ENCODE measurements around the gene RMDN2.

RMDN2 gene, protein sequence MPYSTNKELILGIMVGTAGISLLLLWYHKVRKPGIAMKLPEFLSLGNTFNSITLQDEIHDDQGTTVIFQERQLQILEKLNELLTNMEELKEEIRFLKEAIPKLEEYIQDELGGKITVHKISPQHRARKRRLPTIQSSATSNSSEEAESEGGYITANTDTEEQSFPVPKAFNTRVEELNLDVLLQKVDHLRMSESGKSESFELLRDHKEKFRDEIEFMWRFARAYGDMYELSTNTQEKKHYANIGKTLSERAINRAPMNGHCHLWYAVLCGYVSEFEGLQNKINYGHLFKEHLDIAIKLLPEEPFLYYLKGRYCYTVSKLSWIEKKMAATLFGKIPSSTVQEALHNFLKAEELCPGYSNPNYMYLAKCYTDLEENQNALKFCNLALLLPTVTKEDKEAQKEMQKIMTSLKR

DNA sequence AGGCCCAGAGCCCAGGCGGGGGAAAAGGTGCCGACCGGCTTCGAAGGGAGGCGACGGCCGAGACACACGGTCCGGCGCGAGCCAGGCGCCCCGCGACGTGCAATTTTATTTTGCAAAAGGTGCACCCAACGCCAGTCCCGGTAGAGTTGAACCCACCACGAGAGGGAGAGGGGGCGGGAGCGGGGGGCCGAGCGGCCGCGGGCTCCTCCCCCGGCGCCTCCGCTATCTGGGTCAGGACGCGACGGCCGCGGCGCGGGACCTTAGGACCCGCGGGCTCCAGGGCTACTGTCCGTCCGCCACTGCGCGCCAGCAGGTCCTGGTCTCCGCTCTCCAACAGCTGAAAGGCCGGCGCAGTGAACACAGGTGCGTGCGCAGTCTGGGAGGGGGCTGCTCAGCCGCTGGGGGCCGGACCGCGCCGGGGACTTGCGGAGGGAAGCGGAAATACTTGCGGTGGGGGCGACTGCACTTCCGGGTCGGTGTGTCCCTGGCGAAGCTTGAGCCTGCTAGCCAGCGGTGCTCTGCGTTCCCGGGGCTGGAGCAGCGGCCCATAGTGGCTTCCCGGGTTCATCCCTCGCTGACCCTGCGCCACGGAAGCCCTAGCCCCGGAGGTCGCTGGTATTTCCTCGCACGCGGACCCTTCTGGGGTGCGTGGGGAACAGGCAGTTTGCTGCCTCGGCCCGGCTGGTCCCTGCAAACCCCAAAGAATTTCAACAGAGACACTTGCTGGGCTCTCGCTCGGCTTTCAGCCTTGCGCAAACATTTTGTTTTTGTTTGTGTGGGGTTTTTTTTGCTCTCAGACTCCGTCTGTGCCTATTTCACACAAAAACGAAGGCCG is at the start of gene RMDN2:
Gene RMDN2, plus strand, starts transcription at position 225 of the 835 bp plus-strand sequence. CDS start 3,991 bp downstream, outside the sequence.
- peak; percentile 59 to 70 (median 68) for DNase-seq (ENCODE audit: low read depth in 2 of 3, low spot score in 2 of 3)

DNA sequence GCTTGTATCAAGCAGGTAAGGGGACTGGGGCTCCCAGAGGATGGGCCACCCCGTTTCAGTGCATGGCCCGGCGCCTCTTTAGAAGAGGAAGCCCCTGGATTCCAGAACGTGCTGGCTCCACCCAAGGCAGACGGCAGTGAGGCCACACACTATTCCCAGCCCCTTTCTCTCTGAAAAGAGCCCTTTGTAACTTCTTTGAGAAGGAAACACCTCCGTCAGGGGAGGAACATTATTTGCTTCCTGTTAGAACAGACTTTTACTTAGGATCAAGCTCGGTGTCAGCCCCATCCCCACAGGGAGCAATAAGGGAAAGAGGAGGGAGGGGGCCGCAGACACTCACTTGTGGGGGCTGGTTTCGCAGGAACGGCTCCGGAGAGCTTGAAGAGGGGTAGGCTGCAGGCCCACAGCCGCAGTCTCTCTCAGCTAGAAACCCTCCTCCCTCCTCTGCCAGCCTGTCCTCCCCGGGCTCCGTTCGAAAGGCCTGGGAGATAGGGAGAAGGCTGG is 49.6 kb upstream of the RMDN2 start:
- DNase-seq (ENCODE audit: low read depth in 2 of 3, low spot score in 2 of 3) = no peak

DNA sequence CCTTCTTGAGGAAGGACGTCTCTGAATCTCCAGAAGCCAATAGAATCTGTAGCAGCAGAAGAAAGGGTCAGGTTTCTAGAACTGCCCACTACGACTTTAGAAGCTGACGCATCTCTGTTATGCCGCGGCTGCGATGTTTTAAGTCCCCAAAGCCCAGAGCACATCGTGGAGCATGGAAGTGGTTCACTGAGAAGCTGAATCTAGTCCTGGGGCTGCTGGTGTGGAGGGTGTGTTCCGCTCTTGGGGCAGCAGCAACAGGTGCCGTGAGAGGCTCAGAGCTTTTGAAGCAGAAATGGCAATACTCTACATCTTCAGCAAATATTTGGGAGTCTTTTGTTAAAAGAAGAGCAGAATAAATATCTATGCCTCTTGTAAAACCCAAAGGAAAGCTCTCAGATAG is 48.9 kb upstream of the RMDN2 start:
- DNase-seq (ENCODE audit: low read depth in 2 of 3, low spot score in 2 of 3) = no peak

DNA sequence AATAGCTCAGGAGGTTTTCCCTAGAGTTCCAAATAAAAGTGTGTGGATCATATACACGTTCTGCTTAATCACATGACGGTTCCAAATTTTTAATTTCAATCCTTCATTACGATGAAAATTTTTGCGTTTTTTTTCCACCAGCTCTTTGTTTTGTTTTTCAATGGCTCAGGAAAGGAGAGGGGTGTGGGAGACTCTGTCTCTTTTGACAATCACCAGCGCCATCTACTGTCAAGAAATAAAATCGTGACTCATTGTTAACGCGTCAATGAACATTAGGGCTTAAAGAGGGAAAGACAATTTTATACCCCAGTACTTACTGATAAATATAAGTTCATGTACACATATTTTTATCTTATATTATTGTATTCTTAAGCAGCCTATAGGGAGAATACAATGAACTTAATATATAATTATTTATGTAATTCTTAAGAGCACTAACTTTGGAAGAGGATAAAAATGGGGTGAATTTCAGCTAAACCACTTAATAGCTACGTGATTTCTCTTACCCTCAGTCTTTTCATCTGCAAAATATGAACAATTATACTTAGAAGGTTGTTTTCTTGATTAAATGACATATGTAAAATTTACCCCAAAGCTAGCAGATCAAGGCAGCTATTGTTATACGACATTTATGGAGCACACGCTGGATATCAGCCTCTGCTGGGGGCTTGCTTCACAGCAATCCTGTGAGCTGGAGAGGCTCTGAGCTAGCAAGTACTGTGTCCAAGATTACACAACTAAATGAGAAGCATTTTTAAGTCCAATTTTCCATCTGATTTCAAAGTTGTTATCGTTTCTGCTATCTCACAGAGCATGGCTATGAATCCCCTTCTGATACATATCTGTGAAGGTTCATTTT is 47.4 kb upstream of the RMDN2 start:
- DNase-seq (ENCODE audit: low read depth in 2 of 3, low spot score in 2 of 3) = no peak

DNA sequence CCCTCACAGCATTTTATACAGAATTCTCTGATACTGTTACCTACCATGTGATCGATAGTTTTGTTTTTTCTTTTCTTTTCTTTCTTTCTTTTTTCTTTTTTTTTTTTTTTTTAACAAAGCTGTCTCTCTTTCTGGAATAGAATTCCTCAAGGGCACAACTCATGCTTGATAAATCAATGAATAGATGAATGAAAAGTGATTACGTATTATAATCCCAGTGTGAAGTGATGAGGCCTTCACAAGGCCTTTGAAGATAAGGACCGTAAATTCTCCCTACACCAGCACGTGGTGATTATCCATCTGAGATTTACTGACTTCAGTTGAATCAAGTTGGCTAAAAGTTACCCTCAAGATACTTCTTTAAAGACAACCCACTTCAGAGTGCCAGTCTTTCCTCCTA is 46.6 kb upstream of the RMDN2 start:
- no peak for DNase-seq (ENCODE audit: low read depth in 2 of 3, low spot score in 2 of 3)

DNA sequence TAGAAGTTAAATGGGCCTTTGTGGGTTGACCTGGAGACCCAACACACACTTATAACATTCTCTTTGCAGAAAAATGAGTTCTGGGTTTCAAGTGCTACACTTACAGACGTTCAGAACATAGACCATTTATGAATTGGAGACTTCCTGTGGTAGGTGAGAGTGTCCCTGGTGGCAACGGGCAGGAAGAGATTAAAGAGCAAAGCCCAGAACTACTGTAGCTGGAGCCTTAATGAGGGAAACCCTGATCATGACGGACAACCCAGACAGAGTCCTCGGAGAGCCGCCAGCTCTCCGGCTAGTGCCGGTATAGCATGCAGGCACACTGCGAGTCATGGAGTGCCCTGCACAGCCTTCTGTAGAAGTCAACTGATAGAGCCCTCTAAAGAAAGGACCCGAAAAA is 44.5 kb upstream of the RMDN2 start:
- no peak for DNase-seq (ENCODE audit: low read depth in 2 of 3, low spot score in 2 of 3)

DNA sequence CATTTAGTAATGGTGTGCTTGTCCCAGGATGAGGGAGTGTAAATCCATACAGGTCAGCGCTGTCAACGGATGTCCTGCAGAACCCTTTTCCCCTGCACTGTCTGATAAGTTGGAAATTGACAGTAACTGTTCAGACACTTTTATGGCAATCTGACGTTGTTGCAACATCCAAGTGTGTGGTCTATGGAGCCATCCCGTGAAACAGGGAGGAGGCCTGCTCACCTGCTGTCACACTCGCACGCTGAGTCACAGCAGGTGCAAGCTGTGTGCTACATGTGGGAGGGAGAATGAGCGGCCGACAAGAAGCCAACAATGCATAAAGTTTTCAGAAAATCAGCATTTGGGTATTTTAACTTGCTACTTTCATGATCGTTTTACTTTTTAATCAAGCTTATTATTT is 43.7 kb upstream of the RMDN2 start:
- no peak for DNase-seq (ENCODE audit: low read depth in 2 of 3, low spot score in 2 of 3)

DNA sequence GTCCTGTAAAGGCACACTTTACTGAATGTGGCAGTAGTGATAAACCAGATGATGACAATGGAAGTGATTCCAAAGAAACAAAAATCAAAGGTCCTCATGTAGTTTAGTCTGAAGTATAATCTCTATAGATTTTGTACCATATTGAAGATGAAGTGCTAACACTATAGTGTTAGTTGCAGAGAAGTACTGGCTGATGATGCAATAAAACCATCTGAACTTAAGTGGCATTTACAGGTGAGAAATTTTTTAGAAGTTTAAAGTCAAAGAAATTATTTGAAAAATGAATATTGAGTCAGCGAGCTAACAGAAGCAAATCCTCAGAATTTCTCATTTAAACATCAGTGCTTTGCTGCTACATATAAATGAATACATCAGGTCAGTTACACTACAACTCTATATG is 43.1 kb upstream of the RMDN2 start:
- no peak for DNase-seq (ENCODE audit: low read depth in 2 of 3, low spot score in 2 of 3)

DNA sequence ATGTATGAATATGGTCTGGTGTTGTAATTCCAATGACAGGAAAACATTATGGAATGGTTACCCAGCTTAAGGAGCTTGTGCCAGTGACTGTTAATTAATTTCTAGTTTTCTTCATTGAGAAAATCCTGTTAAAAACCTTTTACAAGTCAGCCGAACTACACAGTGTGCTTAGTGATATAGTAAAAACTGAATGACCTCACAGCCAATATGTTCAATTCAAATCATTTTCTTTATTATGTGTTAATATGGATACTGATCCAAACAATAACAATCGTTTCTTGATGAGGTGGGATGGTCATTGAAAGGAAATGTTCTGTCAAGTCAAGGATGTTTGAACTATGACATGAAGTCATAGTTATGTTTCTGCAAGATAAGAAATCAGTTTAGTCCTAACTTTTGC is 41.6 kb upstream of the RMDN2 start:
- no peak for DNase-seq (ENCODE audit: low read depth in 2 of 3, low spot score in 2 of 3)

DNA sequence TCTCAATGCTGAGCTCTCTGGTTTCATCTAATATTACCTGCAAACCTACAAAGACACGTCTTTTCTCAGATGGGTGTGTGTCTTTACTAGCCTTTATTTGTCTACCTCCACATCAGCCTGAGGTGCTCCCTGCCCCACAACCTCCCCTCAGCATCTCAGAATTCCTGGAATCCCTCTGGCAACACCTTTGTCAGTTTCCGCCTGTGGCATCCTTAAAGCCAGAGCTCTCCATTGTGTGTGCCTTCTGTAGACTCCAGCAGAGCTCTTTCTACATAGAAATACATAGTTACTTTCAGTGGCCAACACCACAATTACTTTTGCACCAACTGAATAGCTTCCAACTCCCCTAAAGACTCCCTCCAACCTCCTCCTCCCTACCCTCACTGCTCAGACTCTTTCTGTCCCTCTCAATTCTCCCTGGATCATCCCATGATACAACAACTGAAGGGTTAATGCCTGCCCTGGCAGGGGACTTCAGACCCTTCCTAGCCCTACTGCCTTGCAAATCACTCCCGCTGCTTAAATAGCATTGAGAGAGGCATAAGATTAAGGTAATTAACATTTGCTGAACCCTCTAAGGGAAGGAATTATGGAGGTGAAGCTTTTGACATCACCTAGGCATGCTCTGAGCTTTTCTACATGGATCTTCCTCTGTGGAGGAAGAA is 39.6 kb upstream of the RMDN2 start:
- DNase-seq (ENCODE audit: low read depth in 2 of 3, low spot score in 2 of 3) = no peak

DNA sequence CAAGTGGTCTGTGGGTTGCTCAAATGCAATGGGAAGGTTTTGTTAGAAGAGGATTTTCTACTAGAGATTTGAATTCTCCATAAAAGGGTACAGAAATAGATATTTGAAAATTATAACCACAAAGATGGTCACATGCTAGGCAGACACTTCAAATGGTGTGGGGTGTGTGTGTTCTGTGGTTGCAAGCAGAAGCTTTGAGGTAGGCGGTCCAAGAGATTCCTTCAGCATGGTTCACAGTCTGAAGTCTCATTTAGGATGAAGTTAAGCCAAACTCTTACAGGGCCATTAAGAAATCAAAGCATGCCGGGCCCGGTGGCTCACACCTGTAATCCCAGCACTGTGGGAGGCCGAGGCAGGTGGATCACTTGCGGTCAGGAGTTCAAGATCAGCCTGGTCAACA is 38.3 kb upstream of the RMDN2 start:
- DNase-seq (ENCODE audit: low read depth in 2 of 3, low spot score in 2 of 3) = no peak

DNA sequence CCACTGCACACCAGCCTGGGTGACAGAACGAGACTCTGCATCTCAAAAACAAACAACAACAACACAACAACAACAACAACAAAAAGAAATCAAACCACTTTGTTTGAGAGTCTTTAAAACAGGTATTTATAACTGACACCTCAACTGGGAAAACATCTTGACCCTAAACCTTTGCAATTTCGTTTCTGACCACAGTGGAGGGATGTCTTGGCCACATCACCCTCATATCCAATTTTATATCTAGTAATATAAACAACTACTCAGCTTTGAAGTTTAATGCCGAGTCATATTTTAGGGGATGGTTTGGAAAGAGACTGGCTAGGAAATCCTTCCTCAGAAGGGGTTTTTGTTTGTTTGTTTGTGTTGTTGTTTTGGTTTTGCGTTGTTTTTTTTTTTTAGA is 37.8 kb upstream of the RMDN2 start:
- no peak for DNase-seq (ENCODE audit: low read depth in 2 of 3, low spot score in 2 of 3)

DNA sequence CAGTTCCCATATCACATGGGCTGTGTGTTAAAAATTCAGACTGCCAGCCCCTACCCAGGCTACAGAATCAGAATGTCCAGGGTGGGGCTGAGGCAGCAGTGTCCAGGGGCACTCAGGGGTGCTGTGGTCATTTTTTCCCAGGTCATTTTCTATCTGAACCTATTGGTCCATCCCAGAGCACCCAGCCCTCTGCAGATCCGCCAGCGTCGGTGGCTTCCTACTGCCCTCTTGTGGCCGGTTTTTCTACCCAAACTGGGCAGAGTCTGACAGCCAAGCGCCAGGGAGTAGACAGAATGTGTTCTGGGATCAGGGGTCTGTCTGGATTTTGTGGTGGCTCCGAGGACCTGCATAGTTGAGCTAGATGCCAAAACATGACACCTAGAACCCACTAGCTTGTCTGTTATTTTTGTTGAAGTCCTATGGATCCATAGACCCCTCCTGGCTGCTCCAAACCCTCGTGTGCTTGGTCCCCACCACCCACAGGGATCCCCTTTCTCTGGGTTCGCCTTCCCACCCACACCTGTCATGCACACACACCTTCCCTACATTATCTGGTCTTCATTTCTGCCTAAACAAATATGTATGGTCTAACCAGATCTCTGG is 34.1 kb upstream of the RMDN2 start:
- DNase-seq (ENCODE audit: low read depth in 2 of 3, low spot score in 2 of 3) = peak; percentile 42 to 54 (median 46)

DNA sequence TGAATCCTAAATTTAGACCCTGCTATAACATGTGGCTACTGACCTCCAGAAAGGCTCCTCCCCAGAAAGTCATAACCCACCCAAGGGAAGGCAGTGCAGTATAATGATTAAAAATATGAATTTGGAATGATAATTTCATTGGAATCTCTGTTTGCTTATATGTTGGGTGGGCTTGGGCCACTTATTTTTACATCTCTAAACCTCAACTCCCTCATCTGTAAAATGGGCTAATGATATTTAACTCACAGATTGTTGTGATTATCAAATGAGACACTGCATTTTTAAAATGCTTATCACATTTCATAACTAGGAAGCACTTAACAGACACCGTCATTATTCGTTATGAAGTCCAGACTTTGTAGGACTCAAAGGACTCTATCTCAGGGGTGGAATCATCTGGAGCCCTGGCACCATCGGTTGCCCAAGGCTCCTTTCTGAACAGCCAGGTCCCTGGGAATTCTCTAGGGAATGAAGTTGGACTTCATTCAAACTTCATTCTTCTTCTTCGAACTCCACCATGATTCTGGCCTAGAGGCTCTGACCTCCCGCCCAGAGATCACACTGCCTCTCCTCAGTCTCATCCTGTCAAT is 33.1 kb upstream of the RMDN2 start:
- no peak for DNase-seq (ENCODE audit: low read depth in 2 of 3, low spot score in 2 of 3)

DNA sequence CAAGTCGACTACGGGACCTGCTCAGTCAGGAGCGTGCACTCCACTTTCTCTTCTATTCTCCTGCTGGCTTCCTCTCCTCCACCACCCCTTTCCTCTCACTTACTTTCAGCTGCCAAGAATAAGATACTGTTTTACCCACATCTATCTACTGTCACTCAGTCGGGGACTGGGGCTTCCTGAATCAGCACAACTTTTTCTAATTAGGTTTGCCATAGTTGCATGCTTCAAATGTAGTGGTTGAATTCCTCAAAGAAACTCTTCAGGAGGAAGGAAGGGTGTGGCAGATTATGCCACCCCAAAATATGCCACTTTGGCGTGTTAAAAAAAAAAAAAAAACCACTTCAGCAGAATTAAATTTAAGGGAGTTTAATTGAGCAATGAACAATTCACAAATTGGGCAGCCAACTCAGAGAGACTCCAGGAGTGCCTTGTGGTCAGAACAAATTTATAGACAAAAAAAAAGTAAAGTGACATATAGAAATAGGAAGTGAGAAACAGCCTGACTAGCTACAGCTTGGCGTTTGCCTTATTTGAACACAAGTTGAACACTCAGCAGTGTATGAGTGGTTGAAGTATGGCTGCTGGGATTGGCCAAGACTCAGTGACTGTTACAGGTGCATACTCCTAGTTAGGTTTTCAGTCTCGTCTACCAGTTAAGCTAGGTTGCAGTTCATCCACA is 32.5 kb upstream of the RMDN2 start:
- no peak for DNase-seq (ENCODE audit: low read depth in 2 of 3, low spot score in 2 of 3)

DNA sequence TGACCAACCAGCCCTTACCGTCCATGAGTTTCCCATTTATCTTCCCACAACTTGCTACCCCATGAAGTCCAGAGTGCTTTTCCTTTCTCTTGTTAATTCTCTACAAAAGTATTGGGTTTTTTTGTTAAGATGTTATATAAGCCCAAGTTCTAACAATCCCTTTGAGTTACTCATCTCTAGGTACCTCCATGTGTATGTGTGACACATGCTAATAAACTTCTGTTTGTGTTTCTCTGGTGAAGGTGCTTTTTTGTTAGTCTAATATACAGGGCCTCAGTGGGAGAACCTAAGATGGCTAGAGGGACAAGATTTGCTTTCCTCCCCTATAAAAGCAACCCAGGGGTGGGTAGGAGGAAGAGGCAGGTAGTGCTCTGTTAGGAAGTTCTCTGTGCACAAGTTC is 31.8 kb upstream of the RMDN2 start:
- DNase-seq (ENCODE audit: low read depth in 2 of 3, low spot score in 2 of 3) = no peak

DNA sequence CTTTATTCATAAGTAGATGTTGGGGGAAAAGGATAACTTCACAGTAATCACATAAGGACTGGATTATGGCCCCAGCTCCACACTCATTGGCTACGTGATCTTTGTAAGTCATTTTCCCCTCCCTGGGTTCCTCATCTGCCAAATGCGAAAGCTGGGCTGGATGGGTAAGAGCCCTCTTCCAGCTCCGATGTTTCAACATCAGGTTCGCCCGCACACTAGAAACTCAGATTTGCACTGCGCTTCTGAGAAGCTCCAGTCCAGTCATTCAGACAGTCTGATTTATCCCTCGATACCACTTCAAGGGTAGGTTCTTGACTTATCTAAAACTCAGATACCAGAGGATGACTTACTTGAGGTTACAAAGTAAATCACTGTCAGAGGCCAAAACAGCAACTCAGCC is 31.0 kb upstream of the RMDN2 start:
- no peak for DNase-seq (ENCODE audit: low read depth in 2 of 3, low spot score in 2 of 3)

DNA sequence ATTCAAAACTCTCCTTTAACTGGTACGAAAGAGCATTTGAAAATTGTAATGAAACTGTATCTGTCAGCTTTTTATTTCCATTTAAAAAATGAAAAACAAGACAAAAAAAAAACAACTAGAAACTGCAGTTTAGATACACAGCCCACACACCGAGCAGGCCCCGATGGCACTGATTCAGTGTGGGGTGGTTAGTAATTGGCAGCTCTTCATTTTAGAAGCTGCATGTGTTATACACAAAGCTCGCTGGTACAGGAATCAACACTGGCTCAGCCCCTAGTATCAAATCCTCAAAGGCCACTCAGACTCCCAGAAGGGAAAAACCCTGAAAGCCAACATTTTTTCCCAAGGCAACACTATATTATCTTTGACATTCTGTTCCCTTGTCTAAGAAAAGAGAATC is 30.5 kb upstream of the RMDN2 start:
- DNase-seq (ENCODE audit: low read depth in 2 of 3, low spot score in 2 of 3) = no peak

DNA sequence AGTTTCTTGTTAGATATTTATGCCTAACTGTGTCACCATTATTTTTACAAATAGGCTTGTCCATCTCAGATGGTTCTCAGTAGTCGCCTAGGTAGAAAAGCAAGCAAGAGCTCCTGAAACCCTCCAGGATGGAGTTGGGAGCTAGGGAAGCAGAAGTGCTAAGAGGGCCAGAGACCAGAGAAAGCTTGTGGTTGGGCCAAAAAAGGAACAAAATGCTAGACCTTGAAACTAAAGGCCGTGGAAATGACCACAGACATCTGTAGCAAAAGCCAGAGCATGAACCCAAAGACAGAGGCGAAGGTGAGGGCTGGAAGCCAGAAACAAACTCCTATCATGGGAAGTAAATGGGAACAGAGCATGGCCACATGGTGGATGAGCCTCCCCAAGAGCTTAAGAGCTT is 29.9 kb upstream of the RMDN2 start:
- no peak for DNase-seq (ENCODE audit: low read depth in 2 of 3, low spot score in 2 of 3)
